NT2/D1 (cell line): ENCODE results near the gene CRB1.

Source experiments
- SUZ12 ChIP-seq: IDR thresholded peaks from 2 replicates; pipeline ENCODE4 v1.6.1; 2011; ENCODE audit not compliant: insufficient read length, insufficient read depth; ENCODE audit errors: extremely low read depth
- YY1 ChIP-seq: IDR thresholded peaks from 2 replicates; pipeline ENCODE4 v1.6.1; 2011; ENCODE audit not compliant: insufficient read length, insufficient read depth

GRCh38 chr1:197284966-197285365 lies 16.9 kb downstream of the CRB1 start:
- no peak for TF ChIP-seq SUZ12
- TF ChIP-seq YY1: no peak
